Nephron progenitor cell (in vitro differentiated cells): ENCODE data around the gene DNASE1L2.
A peak's percentile ranks its signal among the peaks of the same experiment; 100 is the strongest.

Experiments
- DNase-seq: peaks from one replicate; pipeline ENCODE4 v3.0.0; 2021
- H3K27ac Mint-ChIP-seq: 2 replicates; pipeline ENCODE4 v1.8.0; 2021; ENCODE audit warnings: mild to moderate bottlenecking, moderate library complexity, mixed read lengths
- H3K27me3 Mint-ChIP-seq: 2 replicates; pipeline ENCODE4 v1.8.0; 2021; ENCODE audit warnings: mild to moderate bottlenecking, low read depth, mixed read lengths; ENCODE audit not compliant: poor library complexity
- H3K36me3 Mint-ChIP-seq: 2 replicates; pipeline ENCODE4 v1.8.0; 2021; ENCODE audit warnings: low read depth, mixed read lengths
- H3K4me1 Mint-ChIP-seq: 2 replicates; pipeline ENCODE4 v1.8.0; 2021; ENCODE audit warnings: mixed read lengths
- H3K4me3 Mint-ChIP-seq: 2 replicates; pipeline ENCODE4 v1.8.0; 2021; ENCODE audit warnings: mild to moderate bottlenecking, moderate library complexity, mixed read lengths
- H3K9me3 Mint-ChIP-seq: 2 replicates; pipeline ENCODE4 v1.8.0; 2021; ENCODE audit warnings: mild to moderate bottlenecking, moderate library complexity, mixed read lengths
- CTCF ChIP-seq: fragments of 200-600 bp; sonication (generic); IDR thresholded peaks from 2 replicates; pipeline ENCODE4 v1.5.0; 2021; ENCODE audit warnings: antibody characterized with exemption

The DNASE1L2 gene

GRCh38 chr16:2244301-2244700, 8.1 kb downstream of the DNASE1L2 start:
- peaks cover 4% of the 10 kb centered on the region for H3K27me3 Mint-ChIP-seq
- no peak overlapping the region for H3K27ac Mint-ChIP-seq
- no peak overlapping the region for H3K4me3 Mint-ChIP-seq
- peak; percentile 47 for DNase-seq
- H3K9me3 Mint-ChIP-seq: no peaks in the 10 kb centered on the region
- H3K36me3 Mint-ChIP-seq: peaks cover 25% of the 10 kb centered on the region
- no peak for TF ChIP-seq CTCF
- no peaks in the 10 kb centered on the region for H3K4me1 Mint-ChIP-seq

- H3K4me3 Mint-ChIP-seq: no peak overlapping the region
- H3K9me3 Mint-ChIP-seq: no peaks in the 10 kb centered on the region
- no peak for TF ChIP-seq CTCF
- DNase-seq: no peak
- H3K27me3 Mint-ChIP-seq: no peaks in the 10 kb centered on the region
- H3K4me1 Mint-ChIP-seq: peaks cover 3% of the 10 kb centered on the region
- peaks cover 18% of the 10 kb centered on the region for H3K36me3 Mint-ChIP-seq
- peak overlapping the region; percentile 61 for H3K27ac Mint-ChIP-seq
These were observed 8.9 kb downstream of the DNASE1L2 start for GRCh38 chr16:2244926-2245795.

GRCh38 chr16:2246301-2246885, 10.1 kb downstream of the DNASE1L2 start:
- peaks cover 11% of the 10 kb centered on the region for H3K4me1 Mint-ChIP-seq
- DNase-seq: no peak
- H3K9me3 Mint-ChIP-seq: no peaks in the 10 kb centered on the region
- H3K4me3 Mint-ChIP-seq: no peak overlapping the region
- H3K27me3 Mint-ChIP-seq: no peaks in the 10 kb centered on the region
- H3K27ac Mint-ChIP-seq: no peak overlapping the region
- H3K36me3 Mint-ChIP-seq: peaks cover 18% of the 10 kb centered on the region
- TF ChIP-seq CTCF: no peak

- Mint-ChIP-seq H3K4me3 (peak overlapping the region; percentile 93), H3K27ac (peak overlapping the region; percentile 59), H3K27me3 (no peaks in the 10 kb centered on the region), H3K9me3 (no peaks in the 10 kb centered on the region), H3K4me1 (peaks cover 23% of the 10 kb centered on the region), H3K36me3 (peaks cover 25% of the 10 kb centered on the region)
- TF ChIP-seq CTCF: no peak
- DNase-seq: peak; percentile 30
These were observed 14.5 kb downstream of the DNASE1L2 start for GRCh38 chr16:2250652-2251295.

GRCh38 chr16:2251296-2252111, 15.3 kb downstream of the DNASE1L2 start, which contains the start of gene ECI1:
TSS of gene ECI1 (minus strand) at chr16:2251587. CDS start at chr16:2251566, 21 bp downstream.
- TF ChIP-seq CTCF: peak; percentile 46
- DNase-seq: peak; percentile 95
- H3K36me3 Mint-ChIP-seq: peaks cover 28% of the 10 kb centered on the region
- H3K27ac Mint-ChIP-seq: peak within 1 kb of the TSS; percentile 78
- no peaks in the 10 kb centered on the region for H3K9me3 Mint-ChIP-seq
- peaks cover 27% of the 10 kb centered on the region for H3K4me1 Mint-ChIP-seq
- H3K4me3 Mint-ChIP-seq: peak within 1 kb of the TSS; percentile 93
- no peaks in the 10 kb centered on the region for H3K27me3 Mint-ChIP-seq
